Left lung (tissue), 10 donors: Measurements from ENCODE around the gene OLFML2A. TPM values are rescaled to one million over a fixed set of nuclear protein-coding genes. Genes with fewer than 3 reads are reported as not detected.
A peak's percentile ranks its signal among the peaks of the same experiment; 100 is the strongest.

Experiments
- ATAC-seq: fragments of 200-7000 bp; cut with Tn5 transposase; one replicate; pipeline ENCODE4 v1.9.1; 2020; ENCODE audit warnings: moderate library complexity
- DNase-seq, 4 donors: peaks; one replicate each; pipeline ENCODE4 v3.0.0-alpha.2; 2013 to 2020
- H3K27ac ChIP-seq, 2 donors: fragments of 200-600 bp; sonication (generic) in 1 of 2; one replicate each; pipeline versions ENCODE4 v1.5.0 to v1.8.0; 2020 to 2021
- H3K27me3 ChIP-seq, 2 donors: fragments of 200-600 bp; sonication (generic) in 1 of 2; one replicate each; pipeline versions ENCODE4 v1.5.0 to v1.8.0; 2020 to 2021
- H3K36me3 ChIP-seq, 2 donors: fragments of 200-600 bp; sonication (generic) in 1 of 2; one replicate each; pipeline versions ENCODE4 v1.5.0 to v1.8.0; 2020 to 2021
- H3K4me1 ChIP-seq, 2 donors: fragments of 200-600 bp; one replicate each; pipeline ENCODE4 v1.8.0; 2021
- H3K4me3 ChIP-seq, 2 donors: fragments of 200-600 bp; sonication (generic) in 1 of 2; one replicate each; pipeline versions ENCODE4 v1.5.0 to v1.8.0; 2020 to 2021; ENCODE audit warnings: mild to moderate bottlenecking in 1 of 2
- H3K9me3 ChIP-seq, 2 donors: fragments of 200-600 bp; sonication (generic) in 1 of 2; one replicate each; pipeline versions ENCODE4 v1.5.0 to v1.8.0; 2020 to 2021
- CTCF ChIP-seq, 2 donors: fragments of 200-600 bp; sonication (generic) in 1 of 2; IDR thresholded peaks; one replicate each; pipeline versions ENCODE4 v1.5.0 to v1.8.0; 2021; ENCODE audit warnings: antibody characterized with exemption in 2 of 2
- intact Hi-C, 2 donors: fragments of 100-400 bp; cut with DNase I; formaldehyde crosslinking; loops; one replicate each; pipeline versions ENCODE4 v1.11.2 to v1.14.2; 2022
- polyA plus RNA-seq, 6 donors: library from polyadenylated mRNA; unstranded; fragments of 120-200 nt; gene quantifications; one replicate each; pipeline ENCODE4 v1.2.1, GENCODE V29; 2013; ENCODE audit not compliant: insufficient read length in 6 of 6
- total RNA-seq, 2 donors: library from RNA; stranded (reverse); fragmentation: NEBNext Ultra II Directional; extraction: Animal tissue kit (Norgen Biotek cat#: 25700); gene quantifications; one replicate each; pipeline ENCODE4 v1.2.1, GENCODE V29; 2021
- donor health status: DM: no; HTN: yes; CAD: no.
- donor health status: DM: no; HTN: no; CAD: no.

Gene OLFML2A
- total and polyA plus RNA-seq, 8 donors = 10.5 to 67.4 (median 41.3) TPM

DNA sequence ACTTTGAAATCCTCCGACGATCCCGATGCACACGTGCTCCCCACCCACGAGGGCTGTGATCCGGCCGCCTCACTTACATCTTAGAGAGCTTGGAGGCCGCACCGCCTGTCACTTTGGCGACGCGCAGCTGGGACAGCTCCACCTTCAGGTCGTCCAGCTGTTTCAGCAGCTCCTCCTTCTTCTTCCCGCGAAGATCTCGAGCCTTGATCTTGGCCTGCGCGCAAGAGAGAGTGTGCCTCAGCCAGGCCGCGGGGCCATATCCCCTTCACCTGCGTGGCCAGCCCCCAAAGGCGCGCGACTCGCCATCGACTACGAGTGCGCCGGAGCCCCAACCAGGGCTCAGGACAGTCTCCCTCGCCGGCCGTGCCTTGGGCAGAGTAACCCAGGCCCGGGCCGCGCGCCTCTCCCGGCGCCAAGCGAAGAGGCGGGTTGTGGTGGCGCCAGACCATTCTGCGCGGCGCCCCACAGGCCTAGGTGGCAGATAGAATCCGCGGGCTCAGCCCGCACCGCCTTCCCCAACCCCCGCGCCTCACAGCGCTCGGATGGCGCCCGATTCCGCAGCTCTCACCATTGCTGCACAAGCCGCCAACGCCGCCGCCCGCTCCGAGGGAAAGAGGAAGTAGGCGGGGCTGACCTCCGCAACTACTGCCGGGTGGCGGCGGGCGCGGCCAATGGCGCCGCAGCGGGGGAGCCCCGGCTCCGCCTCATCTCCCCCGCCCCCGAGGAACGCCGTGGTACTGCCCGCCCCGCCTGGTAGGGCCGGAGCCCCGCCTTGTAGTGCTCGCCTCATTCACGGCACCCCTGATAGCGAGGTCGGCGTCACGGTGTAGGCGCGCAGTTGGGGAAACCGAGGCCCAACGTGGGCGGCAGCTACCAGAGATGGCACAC lies 84.7 kb downstream of the OLFML2A start, which contains the start of the genes ARPC5L and RPL35:
ARPC5L (plus strand) TSS at position 789 of the 888 bp plus-strand sequence. CDS start 7,161 bp downstream, outside the sequence.
RPL35 (minus strand) TSS at position 616 of the 888 bp plus-strand sequence; CDS start at position 571, 45 bp downstream.
- DNase-seq = peak; percentile 92 to 99 (median 96)
- ATAC-seq = peak; percentile 97
- peak within 1 kb of the TSS; percentile 63 to 82 for H3K4me3 ChIP-seq
- no peaks in the 10 kb centered on the region for H3K9me3 ChIP-seq
- no peaks in the 10 kb centered on the region for H3K27me3 ChIP-seq
- intact Hi-C loops = no loop called here
- H3K4me1 ChIP-seq = peaks cover 22 to 51% of the 10 kb centered on the region in 2 donors
- peak within 1 kb of the TSS; percentile 86 for H3K27ac ChIP-seq
- peaks cover 0 to 46% of the 10 kb centered on the region in 2 donors for H3K36me3 ChIP-seq
- peak in 1 of 2 donors; percentile 43 for TF ChIP-seq CTCF (IDR thresholded peaks at IDR 0.05)

DNA sequence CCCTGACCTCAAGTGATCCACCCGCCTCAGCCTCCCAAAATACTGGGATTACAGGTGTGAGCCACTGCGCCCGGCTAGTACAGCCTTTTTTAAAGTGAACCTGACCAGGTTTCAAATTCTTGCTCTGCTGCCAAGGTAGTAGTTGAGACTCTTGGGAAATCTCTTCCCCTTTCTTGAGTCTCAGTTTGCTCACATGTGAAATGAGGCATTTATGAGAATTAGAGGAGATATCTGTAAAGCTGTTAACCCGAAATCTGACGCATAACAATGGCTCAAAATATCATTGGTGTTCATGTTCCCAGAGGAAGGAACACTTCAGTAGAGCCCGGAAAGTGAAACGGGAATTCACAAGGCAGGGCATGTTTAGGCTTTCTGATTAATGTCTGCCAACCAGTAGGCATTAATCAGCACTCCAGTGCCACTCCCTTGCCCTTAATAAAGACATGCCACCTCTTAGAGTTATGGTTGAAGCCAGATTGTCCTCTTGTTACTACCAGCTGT lies 86.5 kb downstream of the OLFML2A start:
- peaks cover 0 to 27% of the 10 kb centered on the region in 2 donors for H3K36me3 ChIP-seq
- intact Hi-C loops = no loop called here
- H3K27ac ChIP-seq = peak overlapping the region; percentile 86
- H3K4me3 ChIP-seq = peak overlapping the region in 1 of 2 donors; percentile 82
- no peaks in the 10 kb centered on the region for H3K27me3 ChIP-seq
- H3K9me3 ChIP-seq = no peaks in the 10 kb centered on the region
- TF ChIP-seq CTCF (IDR thresholded peaks at IDR 0.05) = no peak
- DNase-seq (no peak), ATAC-seq (peak; percentile 26)
- H3K4me1 ChIP-seq = peaks cover 30 to 58% of the 10 kb centered on the region in 2 donors

Other genes starting within 250 kb of the OLFML2A start
- gene NR6A1, start 5.8 kb upstream of the OLFML2A start, total RNA-seq = 1 to 10 TPM; 2.9 to 4.1 TPM
- 1 to 10 TPM; 1.2 to 1.8 (median 1.7) TPM for gene NR6A1, start 5.8 kb upstream of the OLFML2A start, polyA plus RNA-seq
- 1 to 10 TPM in 1 of 2 donors, not detected in 1; 3.6 TPM for gene WDR38, start 76.3 kb downstream of the OLFML2A start, total RNA-seq
- 1 to 10 TPM; 1.3 to 8.3 (median 4.1) TPM for gene WDR38, start 76.3 kb downstream of the OLFML2A start, polyA plus RNA-seq
- 1,000 to 10,000 TPM in 1 of 2 donors, 100 to 1,000 TPM in 1; 986 to 1,164 TPM for gene RPL35, start 84.8 kb downstream of the OLFML2A start, total RNA-seq
- gene RPL35, start 84.8 kb downstream of the OLFML2A start, polyA plus RNA-seq = 1,000 to 10,000 TPM in 3 of 6 donors, 100 to 1,000 TPM in 3; 857 to 1,298 (median 976) TPM
- 10 to 100 TPM; 51.5 to 53.6 TPM for gene ARPC5L, start 85.0 kb downstream of the OLFML2A start, total RNA-seq
- 10 to 100 TPM; 30.8 to 41.5 (median 35.9) TPM for gene ARPC5L, start 85.0 kb downstream of the OLFML2A start, polyA plus RNA-seq
- 10 to 100 TPM; 15.4 to 18.9 TPM for gene GOLGA1, start 163.9 kb downstream of the OLFML2A start, total RNA-seq
- 10 to 100 TPM; 18.1 to 20.2 (median 18.9) TPM for gene GOLGA1, start 163.9 kb downstream of the OLFML2A start, polyA plus RNA-seq